Measurements from ENCODE around the gene CLCN5. TPM values are rescaled to one million over a fixed set of nuclear protein-coding genes. Genes with fewer than 3 reads are reported as not detected.

Gene CLCN5
- total and polyA plus RNA-seq, 4 donors, result 2.7 to 18.5 (median 7.5) TPM

DNA sequence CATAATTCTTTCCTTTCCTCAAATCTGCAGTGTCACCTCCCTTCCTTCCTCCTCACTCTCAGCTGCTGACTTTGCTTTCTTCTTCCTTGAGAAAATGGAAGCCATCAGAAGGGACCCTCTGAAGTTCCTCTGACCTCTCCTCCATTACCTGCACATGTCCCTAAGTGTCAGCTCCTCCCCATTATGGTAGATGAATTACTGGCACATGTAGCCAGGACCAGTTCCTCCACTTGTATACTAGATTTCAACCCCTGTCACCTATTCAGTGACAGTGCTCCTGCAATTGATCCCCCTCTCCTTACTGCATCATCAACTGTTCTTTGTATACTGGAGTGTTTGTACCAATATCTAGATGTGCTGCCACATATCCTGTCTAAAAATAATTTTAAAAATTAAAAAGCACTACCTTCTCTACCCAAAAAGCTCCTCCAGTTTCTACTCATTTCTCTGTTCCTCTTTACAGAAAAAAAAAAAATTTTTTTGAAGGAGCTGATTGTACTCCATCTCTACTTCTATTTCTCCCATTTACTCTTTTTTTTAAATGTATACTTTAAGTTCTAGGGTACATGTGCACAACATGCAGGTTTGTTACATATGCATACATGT is 78.6 kb downstream of the CLCN5 start:
- H3K4me3 ChIP-seq, result no peak overlapping the region
- TF ChIP-seq, protein P1, sequence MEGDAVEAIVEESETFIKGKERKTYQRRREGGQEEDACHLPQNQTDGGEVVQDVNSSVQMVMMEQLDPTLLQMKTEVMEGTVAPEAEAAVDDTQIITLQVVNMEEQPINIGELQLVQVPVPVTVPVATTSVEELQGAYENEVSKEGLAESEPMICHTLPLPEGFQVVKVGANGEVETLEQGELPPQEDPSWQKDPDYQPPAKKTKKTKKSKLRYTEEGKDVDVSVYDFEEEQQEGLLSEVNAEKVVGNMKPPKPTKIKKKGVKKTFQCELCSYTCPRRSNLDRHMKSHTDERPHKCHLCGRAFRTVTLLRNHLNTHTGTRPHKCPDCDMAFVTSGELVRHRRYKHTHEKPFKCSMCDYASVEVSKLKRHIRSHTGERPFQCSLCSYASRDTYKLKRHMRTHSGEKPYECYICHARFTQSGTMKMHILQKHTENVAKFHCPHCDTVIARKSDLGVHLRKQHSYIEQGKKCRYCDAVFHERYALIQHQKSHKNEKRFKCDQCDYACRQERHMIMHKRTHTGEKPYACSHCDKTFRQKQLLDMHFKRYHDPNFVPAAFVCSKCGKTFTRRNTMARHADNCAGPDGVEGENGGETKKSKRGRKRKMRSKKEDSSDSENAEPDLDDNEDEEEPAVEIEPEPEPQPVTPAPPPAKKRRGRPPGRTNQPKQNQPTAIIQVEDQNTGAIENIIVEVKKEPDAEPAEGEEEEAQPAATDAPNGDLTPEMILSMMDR (IDR thresholded peaks at IDR 0.05; ENCODE audit: control extremely low read depth, extremely low read depth), result no peak
- H3K27me3 ChIP-seq (ENCODE audit: control insufficient read depth in 3 of 3, insufficient read depth in 3 of 3, low read length in 2 of 3), result peaks cover 0 to 13% (median 8%) of the 10 kb centered on the region in 3 donors
- no peak overlapping the region for H3K9ac ChIP-seq (ENCODE audit: insufficient read depth in 1 of 2, low read length in 2 of 2)
- ATAC-seq (ENCODE audit: insufficient read depth, low FRiP score) (no peak), DNase-seq (no peak)
- H3K4me1 ChIP-seq (ENCODE audit: control insufficient read depth in 5 of 5, insufficient read depth in 5 of 5, low read length in 5 of 5), result peaks cover 0 to 2% (median 0%) of the 10 kb centered on the region in 5 donors
- H3K36me3 ChIP-seq (ENCODE audit: control insufficient read depth in 4 of 4, insufficient read depth in 4 of 4, low read length in 4 of 4), result no peaks in the 10 kb centered on the region
- no peak overlapping the region for H3K27ac ChIP-seq (ENCODE audit: low read depth in 1 of 2, low read length in 1 of 2)
- H3K9me3 ChIP-seq (ENCODE audit: control insufficient read depth in 4 of 4, insufficient read depth in 3 of 4, low read length in 3 of 4), result no peaks in the 10 kb centered on the region

DNA sequence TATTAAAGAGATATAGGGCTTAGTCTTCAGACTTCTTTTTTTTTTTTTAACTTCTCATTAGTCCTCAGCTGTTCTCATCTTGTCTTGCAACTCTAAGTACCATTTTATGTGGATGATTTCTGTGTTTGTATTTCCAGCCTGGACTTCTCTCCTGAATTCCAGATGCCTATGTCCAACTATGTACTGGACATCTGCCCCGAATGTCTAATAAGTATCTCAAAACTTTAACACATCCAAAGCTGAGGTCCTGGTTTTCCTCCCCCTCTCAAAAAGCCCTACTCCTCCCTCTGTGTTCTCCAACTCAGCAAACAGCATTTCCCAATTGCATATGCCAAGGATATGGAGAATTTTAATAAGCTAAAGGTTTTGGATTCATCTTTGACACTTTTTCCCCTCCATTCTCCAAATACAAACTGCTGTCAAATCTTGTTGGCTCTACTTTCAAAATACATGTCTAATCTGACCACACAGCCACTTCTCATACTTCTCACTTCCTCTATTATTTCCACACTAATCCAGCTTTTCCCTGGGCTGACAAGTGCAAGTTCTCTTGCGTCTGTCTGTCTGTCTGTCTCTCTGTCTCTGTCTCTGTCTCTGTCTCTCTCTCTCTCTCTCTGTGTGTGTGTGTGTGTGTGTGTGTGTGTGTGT is 79.8 kb downstream of the CLCN5 start:
- Histone ChIP-seq H3K27ac (ENCODE audit: low read depth in 1 of 2, low read length in 1 of 2) (no peak overlapping the region), H3K4me3 (no peak overlapping the region), H3K36me3 (ENCODE audit: control insufficient read depth in 4 of 4, insufficient read depth in 4 of 4, low read length in 4 of 4) (no peaks in the 10 kb centered on the region), H3K27me3 (ENCODE audit: control insufficient read depth in 3 of 3, insufficient read depth in 3 of 3, low read length in 2 of 3) (peaks cover 0 to 14% (median 3%) of the 10 kb centered on the region in 3 donors), H3K9ac (ENCODE audit: insufficient read depth in 1 of 2, low read length in 2 of 2) (no peak overlapping the region), H3K4me1 (ENCODE audit: control insufficient read depth in 5 of 5, insufficient read depth in 5 of 5, low read length in 5 of 5) (no peaks in the 10 kb centered on the region), H3K9me3 (ENCODE audit: control insufficient read depth in 4 of 4, insufficient read depth in 3 of 4, low read length in 3 of 4) (no peaks in the 10 kb centered on the region)
- no peak for ATAC-seq (ENCODE audit: insufficient read depth, low FRiP score)
- DNase-seq, result peak in 2 of 3 donors; percentile 33 to 64
- WGBS, 2 donors, result 53 to 56% methylated on average over 2 of the region's 2 CpGs
- TF ChIP-seq, protein P1 (IDR thresholded peaks at IDR 0.05; ENCODE audit: control extremely low read depth, extremely low read depth), result no peak

DNA sequence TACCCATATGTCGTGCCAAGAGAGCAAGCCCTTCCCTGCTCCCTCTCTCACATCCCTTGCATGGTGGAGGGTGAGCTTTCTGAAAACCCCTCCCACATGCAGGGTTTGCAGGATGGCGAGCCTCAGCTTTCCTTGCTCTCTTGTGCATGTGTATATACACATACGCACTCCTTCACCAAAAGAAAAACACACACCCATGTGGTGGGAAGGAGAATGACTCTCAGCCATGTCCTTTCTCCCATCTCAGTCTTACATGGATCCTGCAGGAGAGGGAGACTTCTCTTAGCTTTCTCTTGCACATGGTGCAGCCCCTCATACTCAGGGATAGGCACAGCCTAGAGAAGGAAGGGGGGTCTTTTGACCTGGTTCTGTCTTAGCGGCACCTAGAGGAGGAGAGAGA is 81.1 kb downstream of the CLCN5 start:
- Histone ChIP-seq H3K4me1 (ENCODE audit: control insufficient read depth in 5 of 5, insufficient read depth in 5 of 5, low read length in 5 of 5) (no peaks in the 10 kb centered on the region), H3K4me3 (no peak overlapping the region)
- TF ChIP-seq, protein P1 (IDR thresholded peaks at IDR 0.05; ENCODE audit: control extremely low read depth, extremely low read depth), result no peak

More for the DNA sequence above, 81.1 kb downstream of the CLCN5 start:
- Histone ChIP-seq H3K9me3 (ENCODE audit: control insufficient read depth in 4 of 4, insufficient read depth in 3 of 4, low read length in 3 of 4) (no peaks in the 10 kb centered on the region), H3K36me3 (ENCODE audit: control insufficient read depth in 4 of 4, insufficient read depth in 4 of 4, low read length in 4 of 4) (no peaks in the 10 kb centered on the region), H3K27me3 (ENCODE audit: control insufficient read depth in 3 of 3, insufficient read depth in 3 of 3, low read length in 2 of 3) (peaks cover 0 to 18% (median 3%) of the 10 kb centered on the region in 3 donors), H3K27ac (ENCODE audit: low read depth in 1 of 2, low read length in 1 of 2) (no peak overlapping the region), H3K9ac (ENCODE audit: insufficient read depth in 1 of 2, low read length in 2 of 2) (no peak overlapping the region)
- ATAC-seq (ENCODE audit: insufficient read depth, low FRiP score) (no peak), DNase-seq (no peak)
- 79 to 95% methylated on average over 4 of the region's 4 CpGs for WGBS, 2 donors
